GM19238 (cell line): Measurements from ENCODE around the gene GXYLT1.
"Not testable (repeated sequence)": the region's sequence is repeated elsewhere in the genome, so short reads cannot be mapped to it uniquely, and the experiment has no call there.

Experiments
- DNase-seq: peaks from one replicate; pipeline ENCODE4 v3.0.0; 2011; ENCODE audit warnings: low spot score; ENCODE audit not compliant: insufficient read length

GXYLT1 gene

GRCh38 chr12:42144408-42145196, at the start of gene GXYLT1:
Gene GXYLT1 (minus strand): TSS chr12:42144874. CDS start chr12:42144646, 228 bp downstream.
- DNase-seq = peak; percentile 86

- no peak for DNase-seq
Measured at GRCh38 chr12:42192686-42193085, 48.0 kb upstream of the GXYLT1 start.

GRCh38 chr12:42192258-42192657, 47.6 kb upstream of the GXYLT1 start:
- DNase-seq = no peak

- no peak for DNase-seq
Measured at GRCh38 chr12:42190376-42190775, 45.7 kb upstream of the GXYLT1 start.

- DNase-seq = not testable (repeated sequence)
Measured at GRCh38 chr12:42188275-42188674, 43.6 kb upstream of the GXYLT1 start.

GRCh38 chr12:42187799-42188198, 43.1 kb upstream of the GXYLT1 start:
- DNase-seq = no peak

- no peak for DNase-seq
Measured at GRCh38 chr12:42186793-42187192, 42.1 kb upstream of the GXYLT1 start.

- DNase-seq = no peak
Measured at GRCh38 chr12:42182394-42182793, 37.7 kb upstream of the GXYLT1 start.

GRCh38 chr12:42180990-42181596, 36.4 kb upstream of the GXYLT1 start:
- no peak for DNase-seq

GRCh38 chr12:42178101-42178500, 33.4 kb upstream of the GXYLT1 start:
- no peak for DNase-seq

- no peak for DNase-seq
Measured at GRCh38 chr12:42174978-42175377, 30.3 kb upstream of the GXYLT1 start.

- no peak for DNase-seq
Measured at GRCh38 chr12:42173961-42174521, 29.4 kb upstream of the GXYLT1 start.

- DNase-seq = no peak
Measured at GRCh38 chr12:42172441-42173210, 28.0 kb upstream of the GXYLT1 start.

- no peak for DNase-seq
Measured at GRCh38 chr12:42167711-42168110, 23.0 kb upstream of the GXYLT1 start.

- DNase-seq = no peak
Measured at GRCh38 chr12:42166501-42166900, 21.8 kb upstream of the GXYLT1 start.

GRCh38 chr12:42163913-42164312, 19.2 kb upstream of the GXYLT1 start:
- DNase-seq = no peak

GRCh38 chr12:42162965-42163364, 18.3 kb upstream of the GXYLT1 start:
- DNase-seq = no peak

- no peak for DNase-seq
Measured at GRCh38 chr12:42162193-42162592, 17.5 kb upstream of the GXYLT1 start.

GRCh38 chr12:42161529-42161928, 16.9 kb upstream of the GXYLT1 start:
- DNase-seq = no peak

- no peak for DNase-seq
Measured at GRCh38 chr12:42156232-42156631, 11.6 kb upstream of the GXYLT1 start.

GRCh38 chr12:42145552-42146215, 1.0 kb upstream of the GXYLT1 start:
- no peak for DNase-seq
